A549 (cell line): ENCODE measurements around the gene ARG2. TPM values are rescaled to one million over a fixed set of nuclear protein-coding genes. Genes with fewer than 3 reads are reported as not detected.

ENCODE experiments used
- ATAC-seq, 2 experiments: fragments of 200-7000 bp in 1 of 2; fragments of >200 bp in 1 of 2; cut with Nextera tagmentation in 1 of 2; cut with Tn5 transposase in 1 of 2; 3 replicates each; pipeline versions ENCODE4 v1.8.0 to v1.9.1; 2018 to 2020; ENCODE audit warnings: mild to moderate bottlenecking in 1 of 2, moderate library complexity in 1 of 2
- CTCF ChIA-PET: fragments of 300-600 bp; sonication (Branson Sonifier 250); formaldehyde crosslinking; extraction: SDS; loops from one replicate; lab custom pipeline; 2021; ENCODE audit warnings: antibody characterized with exemption, inconsistent platforms; lab: Yijun Ruan, JAX
- POLR2A ChIA-PET: fragments of 350-600 bp; formaldehyde crosslinking; extraction: SDS; loops from one replicate; lab custom pipeline; 2021; ENCODE audit warnings: antibody characterized with exemption, inconsistent platforms; lab: Yijun Ruan, JAX
- DNase-seq, 2 experiments: peaks; one replicate each; pipeline versions ENCODE4 v3.0.0 to v3.0.0-alpha.2; 2011 to 2016; ENCODE audit warnings: low read depth in 1 of 2, low spot score in 1 of 2
- FAIRE-seq: peaks from 2 replicates; lab custom pipeline; 2011; peaks lifted over from hg19 to GRCh38; lab: Jason Lieb, UNC
- H3K27ac ChIP-seq, 2 experiments: fragments of >200 bp; sonication (Bioruptor Twin); formaldehyde crosslinking; 3 replicates each; pipeline ENCODE4 v1.5.1; 2016 to 2017
- H3K4me1 ChIP-seq: fragments of >200 bp; sonication (Bioruptor Twin); formaldehyde crosslinking; 3 replicates; pipeline ENCODE4 v1.6.1; 2016
- H3K4me2 ChIP-seq: fragments of >200 bp; sonication (Bioruptor Twin); formaldehyde crosslinking; 3 replicates; pipeline ENCODE4 v1.6.1; 2016
- H3K4me3 ChIP-seq: fragments of >200 bp; sonication (Bioruptor Twin); formaldehyde crosslinking; 3 replicates; pipeline ENCODE4 v1.5.1; 2016
- H3K9me3 ChIP-seq: fragments of >200 bp; sonication (Bioruptor Twin); formaldehyde crosslinking; 3 replicates; pipeline ENCODE4 v1.6.1; 2016
- ATOH8 ChIP-seq: fragments of 250-450 bp; sonication (Bioruptor Pico); IDR thresholded peaks from 2 replicates; pipeline ENCODE4 v1.5.0; 2020; ENCODE audit warnings: low read depth, mild to moderate bottlenecking, moderate library complexity
- CEBPB ChIP-seq, 2 experiments: fragments of >200 bp in 1 of 2; sonication (Bioruptor Twin) in 1 of 2; formaldehyde crosslinking in 1 of 2; IDR thresholded peaks; 2 replicates each; pipeline ENCODE4 v1.6.1; 2012 to 2016
- EHF ChIP-seq: fragments of 250-450 bp; sonication (Bioruptor Pico); IDR thresholded peaks from 2 replicates; pipeline ENCODE4 v1.5.0; 2020; ENCODE audit warnings: mild to moderate bottlenecking
- EHMT2 ChIP-seq: fragments of 200-600 bp; sonication (generic); IDR thresholded peaks from 2 replicates; pipeline ENCODE4 v1.6.1; 2016; ENCODE audit warnings: antibody characterized with exemption, low read depth, mild to moderate bottlenecking, moderate library complexity
- EP300 ChIP-seq, 2 experiments: fragments of >200 bp; sonication (Bioruptor Twin); formaldehyde crosslinking; IDR thresholded peaks; 2 replicates in 1 of 2; 3 replicates in 1 of 2; pipeline ENCODE4 v1.6.1; 2016 to 2017
- HES2 ChIP-seq: fragments of >200 bp; sonication (Bioruptor Twin); formaldehyde crosslinking; IDR thresholded peaks from 2 replicates; pipeline ENCODE4 v1.6.1; 2016
- HEYL ChIP-seq: fragments of 250-450 bp; sonication (Bioruptor Pico); IDR thresholded peaks from 2 replicates; pipeline ENCODE4 v1.8.0; 2021; ENCODE audit warnings: mild to moderate bottlenecking, moderate library complexity
- HMGXB4 ChIP-seq: fragments of 250-450 bp; sonication (Bioruptor Pico); IDR thresholded peaks from 2 replicates; pipeline ENCODE4 v1.5.0; 2021; ENCODE audit warnings: mild to moderate bottlenecking, moderate library complexity, borderline replicate concordance
- HOXA7 ChIP-seq: fragments of 250-450 bp; sonication (Bioruptor Pico); IDR thresholded peaks from 2 replicates; pipeline ENCODE4 v1.5.0; 2020; ENCODE audit warnings: mild to moderate bottlenecking, moderate library complexity
- HOXB13 ChIP-seq: fragments of 250-450 bp; sonication (Bioruptor Pico); IDR thresholded peaks from 2 replicates; pipeline ENCODE4 v1.5.0; 2020; ENCODE audit warnings: low read depth, mild to moderate bottlenecking, moderate library complexity
- HOXB5 ChIP-seq: fragments of 250-450 bp; sonication (Bioruptor Pico); IDR thresholded peaks from 2 replicates; pipeline ENCODE4 v1.5.0; 2020; ENCODE audit warnings: mild to moderate bottlenecking, moderate library complexity
- JUNB ChIP-seq: fragments of >200 bp; sonication (Bioruptor Twin); formaldehyde crosslinking; IDR thresholded peaks from 2 replicates; pipeline ENCODE4 v1.6.1; 2016
- KDM1A ChIP-seq: fragments of 200-600 bp; sonication (generic); IDR thresholded peaks from 2 replicates; pipeline ENCODE4 v1.6.1; 2016; ENCODE audit warnings: low read depth, mild to moderate bottlenecking
- KDM5A ChIP-seq: fragments of 200-600 bp; sonication (generic); IDR thresholded peaks from 2 replicates; pipeline ENCODE4 v1.6.1; 2016; ENCODE audit warnings: antibody characterized with exemption, mild to moderate bottlenecking
- MAFK ChIP-seq: fragments of 450-650 bp; IDR thresholded peaks from 2 replicates; pipeline ENCODE4 v1.6.1; 2014; ENCODE audit not compliant: partially characterized antibody
- MAX ChIP-seq: IDR thresholded peaks from 2 replicates; pipeline ENCODE4 v1.6.1; 2012
- NPAS2 ChIP-seq: fragments of 250-450 bp; sonication (Bioruptor Pico); IDR thresholded peaks from 2 replicates; pipeline ENCODE4 v1.8.0; 2022; ENCODE audit warnings: mild to moderate bottlenecking, moderate library complexity, borderline replicate concordance
- RAD21 ChIP-seq, 2 experiments: fragments of >200 bp in 1 of 2; sonication (Bioruptor Twin) in 1 of 2; formaldehyde crosslinking in 1 of 2; IDR thresholded peaks in 1 of 2; conservative IDR thresholded peaks in 1 of 2; 2 replicates in 1 of 2; 3 replicates in 1 of 2; pipeline ENCODE4 v1.6.1; 2012 to 2018; ENCODE audit warnings: inconsistent platforms in 1 of 2
- REST ChIP-seq: fragments of 200-600 bp; sonication (generic); IDR thresholded peaks from 2 replicates; pipeline ENCODE4 v1.6.1; 2016; ENCODE audit warnings: antibody characterized with exemption, mild to moderate bottlenecking, moderate library complexity
- SMC3 ChIP-seq: fragments of >200 bp; sonication (Bioruptor Twin); formaldehyde crosslinking; IDR thresholded peaks from 3 replicates; pipeline ENCODE4 v1.6.1; 2018; ENCODE audit warnings: inconsistent platforms
- USF2 ChIP-seq: fragments of 450-650 bp; IDR thresholded peaks from 2 replicates; pipeline ENCODE4 v1.6.1; 2014; ENCODE audit warnings: antibody characterized with exemption
- ZSCAN20 ChIP-seq: fragments of 250-450 bp; sonication (Bioruptor Pico); IDR thresholded peaks from 2 replicates; pipeline ENCODE4 v1.8.0; 2022; ENCODE audit warnings: mild to moderate bottlenecking, moderate library complexity
- WGBS: methylation state at CpG from one replicate; pipeline ENCODE4 v1.1.6; 2017; ENCODE audit errors: missing lambda C conversion rate; 5-methylcytosine and 5-hydroxymethylcytosine counted together
- polyA plus RNA-seq, 4 experiments: library from polyadenylated mRNA; depleted of rRNA in 3 of 4; stranded (reverse); fragments of >200 nt; fragmentation: RNase III in 1 of 4; extraction: RNeasy Plus Mini Kit Qiagen cat#74134 plus additional on column Dnase treatment in 1 of 4; gene quantifications; 2 replicates in 3 of 4; 3 replicates in 1 of 4; pipeline ENCODE4 v1.2.3, GENCODE V29; 2011 to 2017

Gene ARG2
- polyA plus RNA-seq, 2 of the 4 experiments (the other 2 are of a cell fraction): 1.8 to 2.5 TPM

DNA sequence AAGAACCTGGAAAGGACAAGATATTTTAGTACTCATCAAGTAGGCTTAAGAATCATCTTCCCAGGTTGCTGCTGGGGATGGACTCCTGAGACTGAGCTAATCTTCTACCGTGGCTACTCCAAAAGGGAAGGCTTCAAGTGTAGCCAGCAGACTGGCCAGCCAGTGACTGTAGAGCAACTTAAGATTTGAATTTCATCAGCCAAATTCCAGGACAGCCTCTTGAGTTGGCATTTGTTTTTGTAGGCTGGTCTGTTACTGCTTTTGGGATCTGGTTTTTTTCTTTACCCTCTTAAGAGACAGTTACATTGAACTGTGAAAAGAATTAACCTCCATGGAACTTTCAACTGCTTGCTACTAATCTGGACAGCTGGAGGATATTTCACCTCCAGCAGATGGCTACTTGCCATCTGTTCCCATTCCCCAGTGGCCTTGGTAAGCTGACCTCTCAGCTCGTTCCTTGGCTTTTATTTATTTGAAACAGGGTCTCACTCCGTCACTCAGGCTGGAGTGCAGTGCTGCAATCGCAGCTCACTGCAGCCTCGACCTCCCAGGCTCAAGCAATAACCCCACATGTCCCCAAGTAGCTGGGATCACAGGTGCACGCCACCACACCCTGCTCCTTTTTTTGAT is 34.0 kb downstream of the ARG2 start:
- TF ChIP-seq ATOH8 (CRISPR knock-in tag): no peak
- no peak for TF ChIP-seq MAFK
- no peak for TF ChIP-seq CEBPB (IDR thresholded peaks at IDR 0.05)
- no peak for TF ChIP-seq HES2
- TF ChIP-seq USF2: no peak
- no peak for TF ChIP-seq EP300 (IDR thresholded peaks at IDR 0.05)
- Histone ChIP-seq H3K4me3 (no peak overlapping the region), H3K27ac (peak overlapping the region in 1 of 2 experiments; percentile 11; a peak in 1 of 6 replicates), H3K4me1 (peaks cover 5% of the 10 kb centered on the region; the same call in 1 of the 3 replicates), H3K4me2 (no peak overlapping the region), H3K9me3 (no peaks in the 10 kb centered on the region)
- ChIA-PET CTCF (interaction anchor here (1.2 to 3.9 kb wide), 5 partner anchors 10 to 73 kb away, joined by 3 to 15 read pairs (median 5); no protein-coding TSS in a partner anchor), POLR2A (no interaction called here)
- no peak for FAIRE-seq
- DNase-seq: no peak
- ATAC-seq: no peak
- 90% methylated on average over 6 of the region's 6 CpGs for WGBS

- ChIA-PET CTCF (interaction anchor here (0.6 to 20.0 kb wide), 11 partner anchors 11 to 1020 kb away, joined by 3 to 243 read pairs (median 4); partner anchors contain the start of genes ARG2, PIGH and VTI1B), POLR2A (interaction anchor here (0.5 to 0.6 kb wide), 2 partner anchors 20 to 73 kb away, joined by 4 to 6 read pairs; no protein-coding TSS in a partner anchor)
- no peak overlapping the region for H3K4me3 ChIP-seq
- FAIRE-seq (no peak), ATAC-seq (no peak), DNase-seq (no peak)
- no peaks in the 10 kb centered on the region for H3K9me3 ChIP-seq
- no peak overlapping the region for H3K4me2 ChIP-seq
- TF ChIP-seq HEYL (CRISPR knock-in tag) (no peak), HMGXB4 (CRISPR knock-in tag) (no peak), HOXB5 (CRISPR knock-in tag) (no peak), RAD21 (conservative IDR thresholded peaks at IDR 0.05 in 1 of 2, IDR thresholded peaks at IDR 0.05 in 1 of 2) (no peak), KDM1A (no peak), ZSCAN20 (no peak), JUNB (no peak), USF2 (no peak), REST (no peak), SMC3 (no peak), EHF (CRISPR knock-in tag) (no peak), KDM5A (no peak), HOXB13 (CRISPR knock-in tag) (no peak), HOXA7 (CRISPR knock-in tag) (no peak), MAX (no peak), NPAS2 (CRISPR knock-in tag) (no peak), EHMT2 (no peak)
- H3K27ac ChIP-seq: no peak overlapping the region
- H3K4me1 ChIP-seq: no peaks in the 10 kb centered on the region
- WGBS: 88% methylated on average over 4 of the region's 4 CpGs
Observed at GRCh38 chr14:67663633-67664032, 43.9 kb downstream of the ARG2 start.
